GM19240 (cell line): ENCODE results near the gene MLIP.
"Not testable (repeated sequence)": the region's sequence is repeated elsewhere in the genome, so short reads cannot be mapped to it uniquely, and the experiment has no call there.

Source experiments
- DNase-seq: peaks from one replicate; pipeline ENCODE4 v3.0.0; 2011; ENCODE audit warnings: low spot score; ENCODE audit not compliant: insufficient read length

MLIP gene, protein sequence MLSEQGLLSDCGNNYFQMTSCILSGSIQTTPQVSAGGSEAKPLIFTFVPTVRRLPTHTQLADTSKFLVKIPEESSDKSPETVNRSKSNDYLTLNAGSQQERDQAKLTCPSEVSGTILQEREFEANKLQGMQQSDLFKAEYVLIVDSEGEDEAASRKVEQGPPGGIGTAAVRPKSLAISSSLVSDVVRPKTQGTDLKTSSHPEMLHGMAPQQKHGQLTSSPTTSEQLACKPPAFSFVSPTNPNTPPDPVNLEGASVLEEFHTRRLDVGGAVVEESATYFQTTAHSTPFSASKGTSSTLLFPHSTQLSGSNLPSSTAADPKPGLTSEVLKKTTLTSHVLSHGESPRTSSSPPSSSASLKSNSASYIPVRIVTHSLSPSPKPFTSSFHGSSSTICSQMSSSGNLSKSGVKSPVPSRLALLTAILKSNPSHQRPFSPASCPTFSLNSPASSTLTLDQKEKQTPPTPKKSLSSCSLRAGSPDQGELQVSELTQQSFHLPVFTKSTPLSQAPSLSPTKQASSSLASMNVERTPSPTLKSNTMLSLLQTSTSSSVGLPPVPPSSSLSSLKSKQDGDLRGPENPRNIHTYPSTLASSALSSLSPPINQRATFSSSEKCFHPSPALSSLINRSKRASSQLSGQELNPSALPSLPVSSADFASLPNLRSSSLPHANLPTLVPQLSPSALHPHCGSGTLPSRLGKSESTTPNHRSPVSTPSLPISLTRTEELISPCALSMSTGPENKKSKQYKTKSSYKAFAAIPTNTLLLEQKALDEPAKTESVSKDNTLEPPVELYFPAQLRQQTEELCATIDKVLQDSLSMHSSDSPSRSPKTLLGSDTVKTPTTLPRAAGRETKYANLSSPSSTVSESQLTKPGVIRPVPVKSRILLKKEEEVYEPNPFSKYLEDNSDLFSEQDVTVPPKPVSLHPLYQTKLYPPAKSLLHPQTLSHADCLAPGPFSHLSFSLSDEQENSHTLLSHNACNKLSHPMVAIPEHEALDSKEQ

DNA sequence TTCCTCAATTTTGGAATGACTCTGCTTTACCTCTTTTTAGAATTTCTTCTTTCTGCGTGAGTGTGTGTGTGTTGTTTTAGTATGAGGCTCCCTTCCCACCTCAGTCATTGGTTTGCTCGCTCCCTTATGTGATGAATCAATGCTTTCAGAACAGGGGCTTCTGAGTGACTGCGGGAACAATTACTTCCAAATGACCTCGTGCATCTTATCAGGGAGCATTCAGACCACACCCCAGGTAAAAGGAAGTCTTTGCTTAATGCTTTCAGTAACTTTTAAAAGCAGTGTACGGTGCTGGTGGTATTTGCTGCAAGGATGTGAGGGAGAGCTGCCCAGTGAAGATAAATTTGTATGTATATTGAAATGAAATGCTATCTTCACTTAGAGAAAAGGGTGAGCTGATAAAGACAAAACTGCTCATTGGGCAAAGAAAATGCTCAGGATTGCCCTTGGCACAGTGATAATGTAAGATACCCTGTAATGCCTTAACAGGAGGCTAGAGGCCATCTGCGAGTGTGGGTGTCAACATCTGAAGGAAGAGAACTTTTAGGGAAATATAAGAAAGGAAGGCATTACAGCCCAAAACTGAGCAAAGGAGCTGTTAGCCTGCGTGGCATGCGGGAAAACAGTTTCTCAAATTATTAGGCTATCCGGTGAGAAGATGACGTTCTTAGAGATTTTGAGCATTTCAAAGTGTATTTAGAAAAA is at the start of gene MLIP:
Gene MLIP, plus strand, starts transcription at position 103 of the 705 bp plus-strand sequence. Its CDS starts 37 bp downstream, at position 140.
- no peak for DNase-seq

DNA sequence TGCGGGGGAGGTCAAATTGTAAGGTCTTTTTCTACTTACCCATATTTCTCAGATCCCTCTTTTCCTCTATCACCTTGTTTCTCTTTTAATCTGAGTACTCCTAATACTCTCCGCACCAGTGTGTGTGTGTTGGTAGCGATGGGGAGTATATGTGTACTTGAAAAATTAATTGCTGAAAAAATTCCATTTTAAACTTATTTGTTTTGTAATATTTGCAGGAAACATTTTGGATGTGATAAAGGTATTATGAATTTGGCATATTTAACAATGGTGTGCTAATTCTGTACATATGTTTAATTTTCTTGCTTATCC is 48.1 kb upstream of the MLIP start:
- no peak for DNase-seq

DNA sequence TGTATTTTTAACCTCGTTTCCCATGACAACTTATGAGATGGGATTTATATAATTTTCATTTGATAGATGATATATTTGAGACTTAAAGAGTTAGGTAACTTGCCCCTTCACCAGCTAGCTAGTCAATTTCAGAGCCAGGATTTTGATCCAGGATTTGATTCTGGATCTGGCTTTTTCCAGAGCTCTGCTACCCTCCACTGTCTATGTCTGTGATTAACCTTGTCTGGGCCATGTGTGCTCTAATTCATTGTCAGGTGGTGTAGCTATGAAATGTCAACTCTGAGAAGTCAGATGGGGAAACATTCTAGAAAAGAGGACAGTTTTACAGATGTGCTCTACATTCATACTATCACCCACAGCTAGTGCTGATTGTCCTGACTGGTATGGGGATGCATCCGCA is 42.5 kb upstream of the MLIP start:
- no peak for DNase-seq

DNA sequence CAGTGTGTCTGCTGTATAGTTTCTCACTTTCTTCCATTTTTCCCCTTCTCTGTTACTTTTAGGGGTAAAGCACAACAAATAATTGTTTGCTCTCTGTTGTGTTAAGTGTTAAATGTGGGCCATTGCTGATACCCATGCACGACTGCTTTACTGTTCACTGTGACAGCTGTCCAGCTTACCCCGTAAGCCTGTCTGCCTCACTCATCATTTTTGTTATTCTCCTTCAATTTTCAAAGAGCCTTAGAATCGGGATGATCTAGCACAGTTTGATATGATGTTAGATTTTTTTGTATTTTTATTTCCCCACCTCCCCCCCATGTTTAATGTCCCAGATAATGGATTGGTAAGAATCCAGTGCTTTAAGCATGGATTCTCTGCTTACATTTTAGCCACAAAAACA is 41.2 kb upstream of the MLIP start:
- no peak for DNase-seq

DNA sequence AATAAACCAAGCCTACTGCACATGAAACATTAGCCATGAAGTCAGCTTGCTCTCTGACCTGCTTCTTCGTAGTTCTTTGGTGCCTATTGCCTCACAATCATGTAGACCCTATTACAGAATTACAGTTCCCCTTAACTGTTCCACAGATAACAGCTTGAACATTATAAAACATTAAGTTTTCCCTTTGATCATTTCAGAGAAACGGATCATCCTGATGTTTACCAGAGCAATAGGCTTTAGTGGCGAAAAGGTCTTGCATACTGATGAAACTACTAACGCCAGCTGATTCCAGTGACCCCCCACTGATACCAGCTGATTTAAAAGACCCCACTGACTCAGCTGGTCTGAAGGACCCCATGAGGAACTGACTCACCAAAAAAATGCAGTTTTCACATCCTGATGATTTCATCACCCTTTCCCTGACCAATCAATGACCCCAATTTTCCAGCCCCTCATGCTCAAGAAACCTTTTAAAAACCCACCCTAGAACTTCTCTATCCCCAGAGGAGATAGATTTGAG is 39.4 kb upstream of the MLIP start:
- DNase-seq: no peak

DNA sequence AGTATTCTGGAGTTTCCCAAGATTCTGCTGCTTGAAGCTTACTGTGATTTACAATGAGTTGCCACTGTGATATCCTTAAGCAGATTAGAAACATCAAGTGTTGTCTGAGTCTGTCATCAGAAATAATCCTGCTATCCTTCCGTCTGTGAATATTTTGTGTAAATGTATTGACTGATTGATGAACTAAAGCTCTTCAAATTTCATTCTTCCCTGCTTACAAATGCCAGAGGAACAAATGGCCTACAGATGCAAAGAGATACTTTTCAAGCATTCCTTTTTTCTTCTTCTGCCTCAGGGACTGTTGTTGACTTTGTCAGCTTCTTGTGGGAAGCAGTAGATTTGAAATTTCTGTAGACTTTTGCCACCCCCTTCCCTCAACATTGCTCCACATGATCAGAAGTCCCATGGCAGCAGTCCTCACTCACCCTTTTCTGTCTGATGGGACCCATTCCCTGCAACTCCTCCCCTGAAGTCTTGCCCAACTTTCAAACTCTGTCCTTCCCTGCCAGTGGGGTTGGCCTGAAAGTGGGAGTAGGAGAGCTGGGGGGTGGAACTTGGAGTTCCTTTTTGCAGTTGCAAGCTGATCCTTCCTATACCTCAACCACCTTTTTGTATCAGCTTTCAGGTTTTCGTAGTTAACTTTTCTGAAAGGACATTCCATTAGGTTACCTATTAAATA is 38.5 kb upstream of the MLIP start:
- DNase-seq: no peak

DNA sequence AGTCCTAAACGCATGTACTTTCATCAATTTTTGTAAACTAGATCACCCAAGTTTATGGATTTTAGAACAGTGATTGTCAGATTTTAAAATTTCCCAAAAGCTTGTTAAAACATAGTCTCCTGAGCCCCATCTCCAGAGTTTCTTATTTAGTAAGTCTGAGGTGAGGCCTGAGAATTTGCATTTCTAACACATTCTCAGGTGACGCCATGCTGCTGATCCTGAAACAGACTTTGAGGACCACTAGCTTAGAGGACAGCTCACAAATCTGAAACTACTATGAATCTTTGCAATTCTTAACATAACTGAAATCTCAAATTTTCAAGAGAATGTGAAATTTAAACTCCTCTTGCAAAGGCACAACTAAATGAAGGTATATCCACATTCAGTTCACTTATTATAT is 37.8 kb upstream of the MLIP start:
- DNase-seq: no peak

DNA sequence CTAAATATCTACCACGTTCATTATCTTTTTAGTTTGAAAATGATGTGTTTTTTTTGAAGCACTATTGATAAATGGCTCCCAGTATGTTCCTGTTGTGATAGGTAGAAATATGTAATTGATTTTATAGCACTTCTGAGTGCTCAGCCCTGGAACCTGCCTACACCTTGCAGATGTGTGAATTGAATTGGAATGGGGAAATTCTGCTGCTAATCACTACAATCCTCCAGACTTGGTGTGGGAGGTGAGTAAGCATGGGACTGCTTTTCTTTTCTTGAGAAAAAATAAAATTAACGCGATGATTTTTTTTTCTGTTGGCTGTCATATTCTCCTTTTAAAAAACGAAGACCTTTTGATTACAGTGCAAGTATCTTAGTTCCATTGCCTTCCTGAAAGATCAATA is 37.1 kb upstream of the MLIP start:
- no peak for DNase-seq

DNA sequence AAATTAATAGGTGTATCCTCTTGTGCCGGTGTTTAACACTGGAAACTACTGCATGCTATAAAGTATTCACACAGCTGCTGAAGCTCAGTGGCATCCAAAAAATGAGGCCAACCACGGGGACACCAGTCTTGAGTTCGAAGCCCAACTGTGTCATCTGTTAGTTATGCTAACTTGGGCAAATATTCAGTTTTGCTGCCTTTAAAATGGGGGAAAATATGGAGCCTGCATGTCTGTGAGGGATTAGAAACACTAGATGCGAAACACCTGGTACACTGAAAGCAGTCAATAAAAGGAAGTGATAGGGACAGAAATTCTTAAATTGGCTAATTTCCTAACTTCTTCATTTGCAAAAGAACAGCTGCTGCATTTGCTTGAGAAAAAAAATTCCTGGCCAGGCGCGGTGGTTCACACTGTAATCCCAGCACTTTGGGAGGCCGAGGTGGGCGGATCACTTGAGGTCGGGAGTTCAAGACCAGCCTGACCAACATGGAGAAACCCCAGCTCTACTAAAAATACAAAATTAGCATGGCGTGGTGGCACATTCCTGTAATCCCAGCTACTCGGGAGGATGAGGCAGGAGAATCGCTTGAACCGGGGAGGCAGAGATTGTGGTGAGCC is 36.6 kb upstream of the MLIP start:
- no peak for DNase-seq

DNA sequence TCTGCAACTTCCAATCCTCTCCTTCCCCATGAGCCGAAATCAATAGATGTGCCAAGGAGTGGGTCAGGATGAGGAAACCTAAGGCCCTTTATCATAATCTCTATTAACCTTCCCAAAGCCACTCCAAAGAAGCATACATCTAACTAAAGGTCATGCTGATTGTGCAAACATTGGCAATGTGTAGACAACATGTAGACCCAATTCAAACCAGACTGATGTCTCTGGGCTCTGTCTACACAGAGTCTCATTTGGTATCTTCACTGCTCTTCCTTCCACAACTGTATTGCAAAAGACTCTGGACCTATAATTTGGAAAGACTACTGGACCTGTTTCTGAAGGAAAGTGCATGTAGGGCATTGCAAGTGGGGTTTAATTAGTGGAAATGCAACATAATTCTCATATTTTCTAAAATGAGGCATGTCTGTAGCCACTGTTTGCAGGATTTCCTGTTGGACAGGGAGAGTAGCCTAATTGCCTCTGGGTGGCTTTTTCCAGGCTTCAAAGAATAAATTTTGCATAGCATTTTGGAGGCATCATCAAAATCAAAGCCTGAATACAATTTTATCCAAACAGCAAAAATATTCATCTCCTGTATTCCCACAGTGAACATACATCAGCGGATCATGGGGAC is 35.0 kb upstream of the MLIP start:
- no peak for DNase-seq

DNA sequence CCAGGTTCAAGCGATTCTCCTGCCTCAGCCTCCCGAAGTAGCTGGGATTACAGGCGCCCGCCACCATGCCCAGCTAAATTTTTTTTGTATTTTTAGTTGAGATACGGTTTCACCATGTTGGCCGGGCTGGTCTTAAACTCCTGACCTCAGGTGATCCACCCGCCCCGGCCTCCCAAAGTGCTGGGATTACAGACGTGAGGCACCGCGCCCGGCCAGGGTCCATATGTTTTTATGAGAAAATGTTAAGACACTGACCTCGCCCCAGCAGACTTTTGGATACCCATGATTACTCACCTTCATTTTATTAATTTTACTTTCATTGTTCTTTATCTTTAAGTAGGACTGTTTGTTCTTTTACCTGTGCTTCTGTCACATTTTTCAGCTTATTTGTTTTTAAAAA is 29.7 kb upstream of the MLIP start:
- not testable (repeated sequence) for DNase-seq

DNA sequence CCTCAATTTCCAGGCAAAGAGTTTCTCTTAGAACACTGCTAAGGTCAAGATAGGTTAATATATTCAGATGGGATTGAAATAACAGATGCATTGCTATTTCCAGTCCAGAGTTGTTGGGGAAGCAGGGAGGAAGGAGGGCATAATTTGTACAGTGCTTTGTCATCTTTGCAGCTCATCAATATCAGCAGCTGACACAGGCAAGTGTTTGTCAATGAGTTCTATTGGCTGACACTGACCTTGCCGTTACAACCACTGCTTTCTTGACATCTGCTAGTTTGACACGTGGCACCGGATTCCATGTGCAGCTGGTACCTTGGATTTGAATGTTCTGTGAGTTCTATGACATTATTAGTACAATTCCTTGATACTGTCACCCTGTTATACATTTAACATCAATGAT is 28.0 kb upstream of the MLIP start:
- no peak for DNase-seq

DNA sequence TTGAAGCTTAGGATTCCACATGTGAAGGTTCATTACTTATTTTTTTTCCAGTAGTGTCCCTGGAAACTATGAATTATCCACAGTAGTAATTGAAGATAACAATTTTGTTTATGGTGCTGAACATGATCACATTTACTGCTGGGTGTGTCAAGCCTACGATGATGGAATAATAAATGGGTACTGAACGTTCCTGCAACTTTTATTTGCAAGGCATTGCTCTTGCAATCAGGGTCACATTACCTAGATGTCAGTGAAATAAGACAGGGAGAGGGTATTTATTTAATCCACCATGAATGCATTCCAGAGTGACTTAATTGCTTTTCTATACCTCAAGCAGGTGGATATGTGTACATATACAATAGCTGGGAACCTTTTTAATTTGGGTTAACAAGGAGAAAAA is 27.0 kb upstream of the MLIP start:
- no peak for DNase-seq

DNA sequence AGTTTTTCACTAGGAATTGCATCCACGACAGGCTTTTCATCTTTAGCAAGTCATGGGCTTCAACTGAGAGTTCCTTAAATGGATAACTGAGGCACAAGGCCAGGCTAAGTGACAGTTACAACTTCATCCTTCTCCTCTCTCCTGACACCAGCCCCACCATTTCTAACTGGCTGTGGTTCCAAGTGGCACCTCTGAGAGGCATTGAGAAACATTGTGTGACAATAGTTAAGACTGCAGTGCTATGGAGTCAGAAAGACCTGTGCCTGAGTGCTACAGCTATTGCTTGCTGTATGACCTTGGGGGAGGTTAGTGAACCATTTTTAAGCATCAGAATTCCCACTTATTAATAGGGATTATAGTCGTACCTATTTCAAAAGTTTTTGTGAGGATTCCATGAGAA is 26.2 kb upstream of the MLIP start:
- DNase-seq: no peak

DNA sequence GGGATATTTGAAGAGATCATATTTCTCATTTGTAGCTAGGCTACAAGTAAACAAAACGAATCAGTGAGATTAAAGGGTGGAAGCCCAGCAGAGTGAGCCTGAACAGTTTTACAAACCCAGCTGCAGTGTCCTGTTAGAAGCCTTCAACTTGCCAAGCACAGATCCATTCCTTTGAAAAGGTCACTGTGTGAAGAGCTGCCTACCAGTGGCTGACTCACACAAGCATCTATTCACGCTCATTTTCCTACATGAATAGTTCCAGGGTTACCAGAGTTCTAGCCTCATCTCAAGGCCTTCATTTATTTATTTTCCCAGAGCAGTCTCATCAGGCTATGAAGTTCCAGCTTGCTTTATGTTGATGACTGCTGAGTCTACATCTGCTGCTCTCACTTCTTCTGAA is 25.7 kb upstream of the MLIP start:
- DNase-seq: no peak

DNA sequence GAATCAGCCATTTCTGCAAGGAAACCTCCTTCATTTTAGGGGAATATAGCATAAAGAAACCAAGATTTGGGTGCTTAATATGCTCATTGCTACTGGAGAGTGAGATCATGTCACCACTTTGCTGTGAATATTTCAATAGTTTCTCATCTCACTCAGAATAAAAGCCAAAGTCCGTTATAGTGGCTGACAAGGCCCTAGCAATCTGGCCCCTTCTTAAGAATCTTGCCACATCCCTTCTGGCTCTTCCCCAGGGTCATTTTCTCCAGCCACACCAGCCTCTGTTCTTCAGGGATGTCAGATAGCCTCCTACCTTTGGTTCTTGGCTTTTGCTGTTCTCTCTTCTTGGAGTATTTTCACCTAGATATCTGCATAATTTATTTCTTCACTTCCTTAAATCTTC is 24.8 kb upstream of the MLIP start:
- no peak for DNase-seq

DNA sequence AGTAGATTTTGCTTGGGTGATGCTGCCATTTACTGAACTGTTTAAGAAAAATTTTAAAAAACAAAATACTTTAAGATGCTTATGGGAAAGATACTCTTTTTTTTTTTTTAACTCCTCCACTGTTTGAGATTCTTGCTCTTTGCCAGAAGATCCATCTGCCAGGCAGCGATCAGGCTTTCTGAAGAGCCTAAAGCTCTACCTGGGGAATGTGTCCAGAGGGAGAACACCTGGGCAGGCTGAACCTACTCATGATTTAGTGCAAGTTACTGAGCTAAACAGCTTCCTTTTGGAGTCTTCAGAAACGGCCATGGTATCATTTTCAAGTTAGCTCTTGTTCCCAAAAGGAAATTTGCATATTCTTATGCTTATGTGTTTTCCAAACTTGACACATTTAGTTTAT is 23.5 kb upstream of the MLIP start:
- no peak for DNase-seq

DNA sequence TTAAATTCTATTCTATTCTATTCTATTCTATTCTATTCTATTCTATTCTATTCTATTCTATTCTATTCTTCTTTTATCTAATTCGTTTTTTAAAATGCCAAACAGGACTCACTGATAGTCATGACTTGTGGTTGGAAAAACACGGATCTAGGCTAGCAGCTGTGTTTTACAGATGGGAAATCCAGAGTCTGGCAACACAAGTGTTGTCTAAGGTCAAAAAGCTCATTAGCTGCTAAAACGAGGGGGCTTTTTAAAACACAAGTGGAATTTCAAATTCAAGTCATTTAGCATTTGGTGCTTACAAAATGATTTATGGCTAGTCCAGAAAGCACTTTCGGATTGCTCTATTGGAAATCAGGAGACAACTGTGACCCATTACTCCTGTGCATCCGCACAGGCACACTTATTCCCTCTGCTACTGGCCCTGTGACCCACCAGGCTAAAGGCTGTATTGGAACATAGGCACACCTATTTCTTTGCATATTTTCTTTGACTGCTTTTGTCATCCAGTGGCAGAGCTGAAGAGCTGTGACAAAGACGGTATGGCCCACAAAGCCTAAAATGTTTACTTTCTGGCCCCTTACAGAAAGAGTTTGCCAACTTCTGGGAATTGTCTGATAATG is 17.8 kb upstream of the MLIP start:
- DNase-seq: no peak

DNA sequence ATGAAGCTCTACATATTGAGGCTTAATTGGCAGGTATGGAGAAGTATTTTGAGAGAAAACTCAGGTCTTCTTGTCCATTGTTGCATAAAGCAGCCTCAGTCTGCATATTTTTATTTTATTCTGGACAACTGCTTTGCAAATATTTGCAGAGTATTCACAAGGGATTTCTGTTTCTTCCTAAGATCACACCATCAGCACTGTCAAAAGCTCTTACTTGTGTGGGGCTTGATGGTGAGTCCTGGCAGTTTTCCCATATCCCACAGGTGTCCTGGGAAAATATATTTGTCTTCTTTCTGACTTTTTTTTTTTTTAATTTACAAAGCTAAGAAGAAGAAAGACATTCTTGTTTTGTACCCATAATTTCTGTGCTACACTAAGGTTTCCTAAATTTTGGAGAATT is 16.9 kb upstream of the MLIP start:
- DNase-seq: no peak

DNA sequence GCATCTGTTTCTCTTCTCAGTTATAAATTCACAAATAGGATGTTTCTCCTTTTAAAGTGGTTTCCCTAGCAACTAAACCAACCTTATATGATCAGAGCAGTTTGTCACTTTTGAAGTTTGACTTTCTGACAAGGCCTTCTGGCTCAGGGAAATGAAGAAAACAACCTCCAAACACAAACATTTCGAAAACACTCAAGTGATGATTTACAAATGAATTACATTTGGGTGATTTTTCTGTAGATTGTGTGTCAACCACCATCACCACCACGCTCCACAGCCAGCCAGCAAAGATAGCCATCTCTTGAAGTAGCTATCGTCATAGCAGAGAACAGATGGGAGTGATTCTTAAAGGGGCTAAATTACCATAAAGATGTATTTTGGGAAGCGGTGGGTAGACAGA is 16.5 kb upstream of the MLIP start:
- no peak for DNase-seq
